NCI-H2227 (cell line): Measurements from ENCODE around the gene KRTAP12-3.
"Not testable (repeated sequence)": the region's sequence is repeated elsewhere in the genome, so short reads cannot be mapped to it uniquely, and the experiment has no call there.

ENCODE experiments used
- DNase-seq: peaks from one replicate; lab custom pipeline; 2025; ENCODE audit not compliant: unreplicated experiment; lab: John Stamatoyannopoulos, UW

KRTAP12-3 gene, protein sequence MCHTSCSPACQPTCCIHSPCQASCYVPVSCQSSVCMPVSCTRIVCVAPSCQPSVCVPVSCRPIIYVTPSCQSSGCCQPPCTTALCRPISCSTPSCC

DNA sequence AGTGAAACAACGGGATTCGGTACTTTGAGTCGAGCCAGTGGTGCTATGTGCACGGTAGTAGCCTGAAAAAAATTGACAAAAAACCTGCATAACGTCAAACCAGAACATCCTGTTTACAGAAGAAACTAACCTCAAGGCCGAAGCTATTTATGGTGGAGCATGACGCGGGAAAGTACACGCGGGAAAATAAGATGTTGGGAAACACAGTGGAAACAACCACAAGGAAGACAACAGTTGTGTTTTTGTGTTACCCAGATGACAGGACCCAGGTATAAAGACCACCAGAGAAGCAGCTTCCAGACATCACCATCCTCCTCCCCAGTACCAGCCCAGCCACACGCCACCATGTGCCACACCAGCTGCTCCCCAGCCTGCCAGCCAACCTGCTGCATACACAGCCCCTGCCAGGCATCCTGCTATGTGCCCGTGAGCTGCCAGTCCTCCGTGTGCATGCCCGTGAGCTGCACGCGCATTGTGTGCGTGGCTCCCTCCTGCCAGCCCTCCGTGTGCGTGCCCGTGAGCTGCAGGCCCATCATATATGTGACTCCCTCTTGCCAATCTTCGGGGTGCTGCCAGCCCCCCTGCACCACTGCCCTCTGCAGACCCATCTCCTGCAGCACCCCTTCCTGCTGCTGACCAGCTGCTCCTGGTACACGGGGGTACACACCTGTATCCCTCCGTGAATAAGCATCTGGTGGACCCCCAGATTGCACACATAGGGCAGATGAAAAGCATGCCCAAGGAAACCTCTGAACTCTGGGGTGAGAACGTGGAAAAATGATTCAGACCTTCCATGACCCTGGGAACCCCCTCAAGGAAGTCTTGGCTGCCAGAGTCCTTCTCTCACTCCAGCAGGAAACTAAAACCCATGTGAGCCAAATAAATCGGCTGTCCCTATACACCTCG lies at the start of gene KRTAP12-3:
KRTAP12-3 (plus strand) TSS at position 298 of the 906 bp plus-strand sequence; CDS start at position 346, 48 bp downstream.
- no peak for DNase-seq

DNA sequence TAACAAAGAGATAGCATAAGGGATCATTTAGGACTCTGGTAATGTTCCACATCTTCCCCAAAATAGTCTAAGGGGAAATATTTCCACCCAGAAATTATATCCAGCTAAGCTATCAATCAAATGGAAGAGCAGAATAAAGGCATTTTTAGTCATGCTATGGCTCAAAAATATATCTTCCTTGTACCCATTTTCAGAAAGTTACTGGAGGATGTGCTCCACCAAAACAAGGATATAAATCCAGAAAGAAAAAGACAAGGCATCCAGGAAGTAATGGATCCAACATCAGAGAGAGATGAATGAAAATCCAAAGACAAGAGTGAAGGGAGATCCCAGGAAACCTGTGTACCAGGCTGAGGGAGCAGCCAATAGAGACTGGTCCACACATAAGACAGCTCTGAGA lies 48.5 kb upstream of the KRTAP12-3 start:
- DNase-seq = no peak

DNA sequence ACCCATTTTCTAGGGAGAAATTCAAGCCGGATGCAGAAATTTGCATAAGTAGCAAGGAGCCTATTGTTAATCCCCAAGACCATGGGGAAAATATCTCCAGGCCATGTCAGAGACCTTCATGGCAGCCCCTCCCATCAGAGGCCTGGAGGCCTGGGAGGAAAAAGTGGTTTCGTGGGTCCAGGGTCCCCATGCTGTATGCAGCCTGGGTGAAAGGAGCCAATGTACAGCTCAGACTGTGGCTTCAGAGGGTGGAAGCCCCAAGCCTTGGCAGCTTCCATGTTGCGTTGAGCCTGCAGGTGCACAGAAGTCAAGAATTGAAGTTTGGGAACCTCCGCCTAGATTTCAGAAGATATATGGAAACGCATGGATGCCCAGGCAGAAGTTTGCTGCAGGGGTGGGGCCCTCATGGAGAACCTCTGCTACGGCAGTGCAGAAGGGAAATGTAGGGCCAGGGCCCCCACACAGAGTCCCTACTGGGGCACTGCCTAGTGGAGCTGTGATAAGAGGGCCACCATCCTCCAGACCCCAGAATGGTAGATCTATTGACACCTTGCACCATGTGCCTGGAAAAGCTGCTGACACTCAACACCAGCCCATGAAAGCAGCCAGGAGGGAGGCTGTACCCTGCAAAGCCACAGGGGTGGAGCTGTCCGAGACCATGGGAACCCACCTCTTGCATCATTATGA lies 47.4 kb upstream of the KRTAP12-3 start:
- not testable (repeated sequence) for DNase-seq

DNA sequence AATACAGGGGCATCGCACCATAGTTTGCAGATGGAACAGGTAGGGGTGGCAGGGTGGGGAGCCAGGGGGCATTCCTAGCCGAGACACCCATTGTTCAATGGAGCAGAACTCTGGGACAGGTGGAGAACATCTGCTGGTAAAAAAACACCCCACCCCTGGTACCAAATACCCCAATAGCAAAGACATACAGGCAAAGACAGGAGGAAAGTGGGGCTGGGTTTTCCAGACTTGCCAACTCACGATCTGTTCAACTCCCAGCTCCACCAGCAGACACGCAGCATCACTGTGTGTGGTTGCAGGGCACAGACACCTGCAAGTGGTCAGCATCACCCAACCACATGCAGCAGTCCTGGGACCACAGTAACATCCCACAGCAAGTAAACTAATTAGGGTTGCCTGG lies 46.2 kb upstream of the KRTAP12-3 start:
- no peak for DNase-seq

DNA sequence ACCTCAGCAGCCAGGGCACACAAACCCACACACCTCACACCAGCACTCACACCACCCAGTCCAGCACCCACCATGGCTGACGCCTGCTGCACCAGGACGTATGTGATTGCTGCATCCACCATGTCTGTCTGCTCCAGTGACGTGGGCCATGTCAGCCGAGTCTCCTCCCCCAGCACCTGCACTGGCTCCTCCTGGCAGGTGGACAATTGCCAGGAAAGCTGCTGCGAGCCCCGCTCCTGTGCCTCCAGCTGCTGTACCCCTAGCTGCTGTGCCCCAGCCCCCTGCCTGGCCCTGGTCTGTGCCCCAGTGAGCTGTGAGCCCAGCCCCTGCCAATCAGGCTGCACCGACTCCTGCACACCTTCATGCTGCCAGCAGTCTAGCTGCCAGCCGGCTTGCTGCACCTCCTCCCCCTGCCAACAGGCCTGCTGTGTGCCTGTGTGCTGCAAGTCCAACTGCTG lies 45.7 kb upstream of the KRTAP12-3 start, which contains the start of gene KRTAP10-8:
KRTAP10-8 (plus strand) TSS at position 51 of the 458 bp plus-strand sequence; CDS start at position 73, 22 bp downstream.
- no peak for DNase-seq

GRCh38 chr21:44612669-44613229 lies 45.0 kb upstream of the KRTAP12-3 start:
- DNase-seq = no peak

DNA sequence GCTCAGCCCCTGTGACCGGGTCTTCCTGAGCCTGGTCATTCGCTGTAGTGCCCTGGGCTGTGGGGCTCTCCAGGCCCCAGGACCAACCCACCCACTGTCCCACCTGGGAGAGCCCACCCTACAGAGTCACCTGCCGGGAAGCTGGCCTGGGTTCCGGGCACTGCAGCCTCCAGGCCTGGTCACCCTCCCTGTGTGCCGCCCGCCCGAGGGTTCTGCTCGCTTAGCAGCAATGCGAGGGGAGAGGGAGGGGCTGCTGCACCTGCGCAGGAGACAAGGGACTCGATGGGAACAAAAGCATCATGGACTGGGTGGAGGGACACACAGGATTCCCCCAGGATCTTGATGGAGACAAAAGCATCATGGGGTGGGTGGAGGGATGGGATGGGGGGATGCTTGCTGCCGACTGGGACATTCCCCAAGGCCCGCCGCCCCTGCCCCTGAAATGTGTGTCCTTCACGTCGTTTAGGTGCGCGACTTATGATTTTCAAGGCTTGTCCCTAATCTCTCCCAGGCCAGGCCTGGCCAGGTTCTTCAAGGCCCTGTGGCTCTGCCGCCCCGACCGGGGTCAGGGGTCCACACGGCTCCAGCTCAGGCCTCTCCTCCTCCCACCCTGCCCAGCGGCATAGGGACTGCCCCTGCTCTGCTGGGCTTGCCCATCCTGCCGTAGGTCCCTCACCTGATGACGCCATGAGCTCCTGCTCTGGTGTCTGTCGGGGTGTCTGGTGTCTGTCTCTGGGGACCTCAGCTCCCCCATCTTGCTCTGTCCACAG lies 44.2 kb upstream of the KRTAP12-3 start:
- DNase-seq = no peak

DNA sequence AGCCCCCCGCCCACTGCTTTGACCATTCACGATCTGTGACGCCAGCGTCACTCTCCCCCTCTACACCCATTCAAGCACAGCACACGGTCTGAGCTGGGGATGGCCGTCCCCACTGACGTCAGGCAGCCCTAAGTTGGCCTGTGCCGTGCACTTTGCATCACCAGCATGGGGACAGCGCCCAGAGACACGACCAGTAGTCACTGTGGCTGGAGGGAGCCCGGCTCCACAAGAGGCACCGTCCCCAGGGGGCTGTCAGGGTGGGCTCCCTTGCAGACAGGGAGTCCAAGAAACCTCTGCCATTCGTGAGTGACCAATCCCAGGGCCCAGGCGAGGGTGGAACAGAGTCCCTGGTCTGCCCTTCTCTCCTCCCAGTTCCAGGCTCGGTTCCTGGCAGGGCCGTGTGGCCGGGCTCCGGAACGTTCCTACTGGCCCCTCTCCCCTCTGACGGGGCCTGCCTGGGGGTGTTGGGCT lies 43.5 kb upstream of the KRTAP12-3 start:
- DNase-seq = no peak

- DNase-seq = no peak
Observed at GRCh38 chr21:44614961-44615391, 42.8 kb upstream of the KRTAP12-3 start.

- no peak for DNase-seq
Observed at GRCh38 chr21:44615466-44615865, 42.3 kb upstream of the KRTAP12-3 start.

GRCh38 chr21:44615911-44616590 lies 41.7 kb upstream of the KRTAP12-3 start:
- DNase-seq = no peak

DNA sequence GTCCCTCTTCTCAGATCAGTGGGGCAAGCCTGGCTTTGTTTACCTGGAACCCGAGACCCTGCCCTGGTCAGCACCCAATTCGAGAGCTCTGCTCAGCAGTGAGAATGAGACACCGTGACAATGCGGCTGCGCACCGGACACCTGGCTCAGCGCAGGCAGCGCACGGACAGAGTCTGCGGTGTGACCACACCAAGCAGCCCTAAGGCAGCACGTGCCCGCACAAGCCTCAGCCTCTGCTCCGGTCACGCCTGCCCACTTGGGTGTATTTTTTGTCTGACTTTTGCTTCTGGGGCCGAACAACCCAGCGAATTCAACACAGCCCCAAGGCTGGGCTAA lies 41.2 kb upstream of the KRTAP12-3 start:
- no peak for DNase-seq

- DNase-seq = no peak
Observed at GRCh38 chr21:44617071-44617501, 40.6 kb upstream of the KRTAP12-3 start.

- DNase-seq = no peak
Observed at GRCh38 chr21:44618504-44618903, 39.2 kb upstream of the KRTAP12-3 start.

- no peak for DNase-seq
Observed at GRCh38 chr21:44618909-44619308, 38.8 kb upstream of the KRTAP12-3 start.

DNA sequence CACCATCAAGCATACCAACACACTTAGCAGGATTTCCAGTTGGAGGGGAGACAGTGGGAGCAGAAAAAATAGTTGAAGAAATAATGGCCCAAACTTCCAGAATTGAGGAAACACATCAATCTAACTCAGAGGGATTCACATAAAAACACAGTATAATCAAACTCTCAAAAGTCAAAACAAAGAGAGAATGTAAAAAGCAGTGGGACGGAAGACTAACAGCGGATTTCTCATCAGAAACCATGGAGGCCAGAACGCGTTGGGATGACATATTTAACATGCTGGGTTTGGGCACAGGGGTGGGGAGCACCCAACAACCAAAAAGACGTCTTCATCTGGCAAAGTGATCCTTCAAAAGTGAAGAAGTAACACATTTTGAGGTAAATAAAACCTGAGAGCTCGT lies 37.8 kb upstream of the KRTAP12-3 start:
- DNase-seq = no peak

GRCh38 chr21:44623575-44623974 lies 34.2 kb upstream of the KRTAP12-3 start:
- no peak for DNase-seq

DNA sequence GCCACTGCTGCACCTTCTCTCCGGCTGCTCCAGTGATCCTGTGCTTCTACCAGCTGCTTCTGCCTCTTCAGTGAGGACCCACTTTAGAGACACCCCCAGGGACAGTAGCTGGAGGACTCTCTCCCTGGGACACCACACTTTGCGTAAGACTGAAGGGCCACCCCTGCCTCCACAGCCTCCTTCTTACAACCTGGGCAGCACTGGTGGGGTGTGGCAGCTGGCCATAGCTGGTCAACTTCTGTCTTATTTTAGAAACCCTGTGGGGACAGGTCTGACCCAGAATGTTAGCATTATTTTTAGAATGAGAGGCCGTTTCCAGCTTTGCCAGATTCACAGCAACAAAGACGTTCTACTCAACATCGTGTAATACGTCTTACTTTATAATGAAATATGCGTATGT lies 32.0 kb upstream of the KRTAP12-3 start:
- DNase-seq = no peak

DNA sequence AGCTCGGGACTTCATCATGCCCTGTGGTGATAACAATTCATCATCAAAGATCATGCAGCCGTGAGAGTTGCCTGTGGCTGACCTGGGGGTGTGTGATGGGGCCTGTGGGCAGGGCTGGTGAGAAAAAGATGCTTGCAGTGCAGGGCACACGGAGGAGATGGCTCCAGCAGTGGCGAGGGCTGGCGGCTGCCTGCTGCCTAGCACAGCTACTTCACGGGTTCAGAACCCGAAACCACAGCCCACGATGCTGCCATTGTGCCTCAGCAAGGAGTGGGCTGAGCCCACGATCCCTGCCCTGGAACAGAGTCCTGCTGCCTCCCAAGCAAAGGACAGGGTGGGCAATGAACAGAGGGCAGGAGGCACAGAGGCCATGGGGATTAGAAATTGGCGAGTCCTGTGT lies 31.5 kb upstream of the KRTAP12-3 start:
- DNase-seq = no peak

- DNase-seq = no peak
Observed at GRCh38 chr21:44626673-44627143, 31.0 kb upstream of the KRTAP12-3 start, which contains the start of gene KRTAP10-9. KRTAP10-9 (plus strand) TSS chr21:44627093; CDS start chr21:44627172, 79 bp downstream.
